HG02885 (cell line): ENCODE data around the gene TIMP1.

Source experiments
- ATAC-seq: cut with Tn5 transposase; IDR thresholded peaks from one replicate; pipeline ENCODE4 v1.9.1; 2021; ENCODE audit warnings: mild to moderate bottlenecking; ENCODE audit not compliant: unreplicated experiment, poor library complexity

TIMP1 gene

GRCh38 chrX:47572773-47573340 is 9.4 kb upstream of the TIMP1 start:
- ATAC-seq, result no peak

- ATAC-seq, result no peak
Measured at GRCh38 chrX:47573341-47574075, 8.7 kb upstream of the TIMP1 start.

- ATAC-seq, result no peak
Measured at GRCh38 chrX:47574076-47574546, 8.1 kb upstream of the TIMP1 start.

- no peak for ATAC-seq
Measured at GRCh38 chrX:47574547-47575301, 7.5 kb upstream of the TIMP1 start.

- ATAC-seq, result no peak
Measured at GRCh38 chrX:47576021-47576898, 6.0 kb upstream of the TIMP1 start.

GRCh38 chrX:47577424-47577823 is 4.8 kb upstream of the TIMP1 start:
- no peak for ATAC-seq

GRCh38 chrX:47577901-47578300 is 4.3 kb upstream of the TIMP1 start:
- ATAC-seq, result no peak

GRCh38 chrX:47578692-47579091 is 3.5 kb upstream of the TIMP1 start:
- ATAC-seq, result no peak

- no peak for ATAC-seq
Measured at GRCh38 chrX:47579537-47579936, 2.7 kb upstream of the TIMP1 start.

- no peak for ATAC-seq
Measured at GRCh38 chrX:47583240-47583861, 1.1 kb downstream of the TIMP1 start.

- no peak for ATAC-seq
Measured at GRCh38 chrX:47584714-47585113, 2.5 kb downstream of the TIMP1 start.

- ATAC-seq, result no peak
Measured at GRCh38 chrX:47585273-47585672, 3.0 kb downstream of the TIMP1 start.

- ATAC-seq, result no peak
Measured at GRCh38 chrX:47586043-47586787, 4.0 kb downstream of the TIMP1 start.

- no peak for ATAC-seq
Measured at GRCh38 chrX:47587091-47587891, 5.1 kb downstream of the TIMP1 start.

- no peak for ATAC-seq
Measured at GRCh38 chrX:47587906-47588735, 5.9 kb downstream of the TIMP1 start.

- no peak for ATAC-seq
Measured at GRCh38 chrX:47590984-47591383, 8.7 kb downstream of the TIMP1 start.

GRCh38 chrX:47593522-47593921 is 11.3 kb downstream of the TIMP1 start:
- no peak for ATAC-seq
